HepG2 (cell line): ENCODE results near the gene KIRREL3.

Experiments
- EP300 ChIP-seq, 3 experiments: sonication (generic) in 1 of 3; formaldehyde crosslinking in 1 of 3; IDR thresholded peaks; 2 replicates each; pipeline versions ENCODE4 v1.5.1 to v1.6.1; 2011 to 2020; ENCODE audit warnings: low read depth in 2 of 3, low read length in 2 of 3, borderline replicate concordance in 1 of 3, improper control_type of control experiment in 1 of 3, mild to moderate bottlenecking in 1 of 3, missing genetic modification reagents in 1 of 3, moderate library complexity in 1 of 3
- MAX ChIP-seq: IDR thresholded peaks from 2 replicates; pipeline ENCODE4 v1.6.1; 2012; ENCODE audit warnings: inconsistent platforms
- POLR2AphosphoS5 ChIP-seq: IDR thresholded peaks from 2 replicates; pipeline ENCODE4 v1.6.1; 2012; ENCODE audit warnings: low read depth, low read length

GRCh38 chr11:126874276-126874675, 126.3 kb downstream of the KIRREL3 start:
- TF ChIP-seq POLR2AphosphoS5 (no peak), MAX (no peak), EP300 (IDR thresholded peaks at IDR 0.05; ENCODE audit: low read depth in 2 of 2, low read length in 2 of 2) (no peak), EP300 (CRISPR knock-in tag; IDR thresholded peaks at IDR 0.05; ENCODE audit: borderline replicate concordance) (no peak)
